Aorta (tissue), 5 donors: ENCODE data around the gene PLCD1. TPM values are rescaled to one million over a fixed set of nuclear protein-coding genes. Genes with fewer than 3 reads are reported as not detected.
A peak's percentile ranks its signal among the peaks of the same experiment; 100 is the strongest.
"Not testable (repeated sequence)": the region's sequence is repeated elsewhere in the genome, so short reads cannot be mapped to it uniquely, and the experiment has no call there.

ENCODE experiments used
- ATAC-seq: fragments of 200-7000 bp; cut with Tn5 transposase; one replicate; pipeline ENCODE4 v1.9.1; 2022; ENCODE audit warnings: moderate library complexity; ENCODE audit not compliant: low FRiP score
- DNase-seq, 2 donors: peaks; one replicate each; pipeline ENCODE4 v3.0.0-alpha.2; 2020
- H3K27ac ChIP-seq, 2 donors: one replicate each; pipeline ENCODE4 v1.5.1; 2013; ENCODE audit warnings: low read length in 2 of 2, mild to moderate bottlenecking in 2 of 2, moderate library complexity in 2 of 2, control low read depth in 1 of 2, inconsistent platforms in 1 of 2, low read depth in 1 of 2
- H3K27me3 ChIP-seq, 2 donors: one replicate each; pipeline ENCODE4 v1.6.1; 2013; ENCODE audit warnings: control low read depth in 1 of 2, low read length in 1 of 2, mild to moderate bottlenecking in 1 of 2, moderate library complexity in 1 of 2; ENCODE audit not compliant: insufficient read depth in 2 of 2, control insufficient read depth in 1 of 2
- H3K36me3 ChIP-seq, 2 donors: one replicate each; pipeline ENCODE4 v1.6.1; 2013; ENCODE audit warnings: control low read depth in 1 of 2, low read length in 1 of 2, mild to moderate bottlenecking in 1 of 2; ENCODE audit not compliant: insufficient read depth in 2 of 2, control insufficient read depth in 1 of 2
- H3K4me1 ChIP-seq, 2 donors: one replicate each; pipeline ENCODE4 v1.6.1; 2013; ENCODE audit warnings: low read length in 2 of 2, control low read depth in 1 of 2, mild to moderate bottlenecking in 1 of 2, moderate library complexity in 1 of 2; ENCODE audit not compliant: insufficient read depth in 2 of 2, control insufficient read depth in 1 of 2
- H3K4me3 ChIP-seq, 2 donors: one replicate each; pipeline ENCODE4 v1.5.1; 2013; ENCODE audit warnings: low read length in 2 of 2, control low read depth in 1 of 2, mild to moderate bottlenecking in 1 of 2
- H3K9me3 ChIP-seq: one replicate; pipeline ENCODE4 v1.6.1; 2013; ENCODE audit warnings: mild to moderate bottlenecking, low read length; ENCODE audit not compliant: control insufficient read depth
- WGBS, 2 donors: extraction: QIAGEN DNeasy Blood & Tissue Kit; methylation state at CpG; one replicate each; pipeline ENCODE4 v1.1.7; 2013; 5-methylcytosine and 5-hydroxymethylcytosine counted together
- intact Hi-C, 2 donors: fragments of 100-400 bp; cut with DNase I; formaldehyde crosslinking; loops; one replicate each; pipeline versions ENCODE4 v1.14.2 to v1.15.0; 2022
- polyA plus RNA-seq, 2 donors: library from polyadenylated mRNA; stranded (reverse); fragments of 200-250 nt; gene quantifications; one replicate each; pipeline ENCODE4 v1.2.3, GENCODE V29; 2013
- total RNA-seq, 2 donors: library from RNA; stranded (reverse); fragmentation: NEBNext Ultra II Directional; extraction: Animal tissue kit (Norgen Biotek cat#: 25700); gene quantifications; one replicate each; pipeline ENCODE4 v1.2.1, GENCODE V29; 2021
- donor health status: healthy with polysubstance abuse.
- donor health status: Bipolar disorder and iron deficiency.
- donor health status: DM: no; HTN: no; CAD: no.
- donor health status: DM: no; HTN: no; CAD: no.
- donor health status: DM: yes; HTN: yes; CAD: no.

The PLCD1 gene
- total and polyA plus RNA-seq, 4 donors = 30.8 to 59.7 (median 45.4) TPM

GRCh38 chr3:37990527-37990926, 38.9 kb downstream of the PLCD1 start, which contains the start of gene VILL:
Gene VILL (plus strand): TSS chr3:37990786. CDS start chr3:37993673, 2,887 bp downstream.
- H3K27ac ChIP-seq = no peak within 1 kb of the TSS
- no peak for ATAC-seq
- intact Hi-C loops = no loop called here
- H3K27me3 ChIP-seq = no peaks in the 10 kb centered on the region
- H3K9me3 ChIP-seq = no peaks in the 10 kb centered on the region
- no peaks in the 10 kb centered on the region for H3K36me3 ChIP-seq
- H3K4me1 ChIP-seq = no peaks in the 10 kb centered on the region
- DNase-seq = peak in 1 of 2 donors; percentile 71
- whole genome bisulfite sequencing, 2 donors = 81 to 82% methylated on average over 10 of the region's 10 CpGs
- no peak within 1 kb of the TSS for H3K4me3 ChIP-seq

GRCh38 chr3:37989821-37990480, 39.5 kb downstream of the PLCD1 start:
- H3K9me3 ChIP-seq = no peaks in the 10 kb centered on the region
- DNase-seq = peak in 1 of 2 donors; percentile 32
- 92 to 96% methylated on average over 7 of the region's 7 CpGs for WGBS, 2 donors
- H3K4me3 ChIP-seq = no peak overlapping the region
- H3K27ac ChIP-seq = no peak overlapping the region
- no peaks in the 10 kb centered on the region for H3K27me3 ChIP-seq
- no peaks in the 10 kb centered on the region for H3K36me3 ChIP-seq
- intact Hi-C loops = no loop called here
- ATAC-seq = no peak
- no peaks in the 10 kb centered on the region for H3K4me1 ChIP-seq

- intact Hi-C loops = no loop called here
- Histone ChIP-seq H3K27ac (no peak overlapping the region), H3K36me3 (no peaks in the 10 kb centered on the region), H3K27me3 (no peaks in the 10 kb centered on the region), H3K9me3 (no peaks in the 10 kb centered on the region), H3K4me1 (no peaks in the 10 kb centered on the region), H3K4me3 (no peak overlapping the region)
- DNase-seq = peak in 1 of 2 donors; percentile 34
- WGBS, 2 donors = 86 to 88% methylated on average over 15 of the region's 15 CpGs
- ATAC-seq = no peak
Observed at GRCh38 chr3:37988931-37989525, 40.4 kb downstream of the PLCD1 start.

- WGBS, 2 donors = 94% methylated on average over 10 of the region's 10 CpGs
- H3K36me3 ChIP-seq, ATAC-seq, H3K4me1 ChIP-seq, DNase-seq, H3K27ac ChIP-seq, H3K4me3 ChIP-seq, H3K27me3 ChIP-seq, intact Hi-C loops, H3K9me3 ChIP-seq: not testable (repeated sequence)
Observed at GRCh38 chr3:37988376-37988775, 41.1 kb downstream of the PLCD1 start.

GRCh38 chr3:37987751-37988179, 41.7 kb downstream of the PLCD1 start:
- Histone ChIP-seq H3K9me3 (no peaks in the 10 kb centered on the region), H3K4me3 (no peak overlapping the region), H3K27ac (no peak overlapping the region), H3K36me3 (peaks cover 0 to 2% of the 10 kb centered on the region in 2 donors), H3K27me3 (no peaks in the 10 kb centered on the region), H3K4me1 (no peaks in the 10 kb centered on the region)
- DNase-seq (peak in 1 of 2 donors; percentile 55), ATAC-seq (no peak)
- intact Hi-C loops = no loop called here
- whole genome bisulfite sequencing, 2 donors = 87 to 92% methylated on average over 7 of the region's 7 CpGs

- H3K27me3 ChIP-seq = no peaks in the 10 kb centered on the region
- intact Hi-C loops = no loop called here
- no peaks in the 10 kb centered on the region for H3K9me3 ChIP-seq
- peaks cover 0 to 2% of the 10 kb centered on the region in 2 donors for H3K36me3 ChIP-seq
- 83 to 87% methylated on average over 2 of the region's 2 CpGs for WGBS, 2 donors
- H3K27ac ChIP-seq = no peak overlapping the region
- no peak overlapping the region for H3K4me3 ChIP-seq
- ATAC-seq (no peak), DNase-seq (peak in 1 of 2 donors; percentile 75)
- H3K4me1 ChIP-seq = no peaks in the 10 kb centered on the region
Observed at GRCh38 chr3:37987315-37987697, 42.1 kb downstream of the PLCD1 start.

- no peak for ATAC-seq
- Histone ChIP-seq H3K27me3 (no peaks in the 10 kb centered on the region), H3K9me3 (no peaks in the 10 kb centered on the region), H3K27ac (no peak overlapping the region), H3K36me3 (peaks cover 3% of the 10 kb centered on the region in 2 donors), H3K4me1 (no peaks in the 10 kb centered on the region), H3K4me3 (no peak overlapping the region)
- intact Hi-C loops = no loop called here
- 82 to 87% methylated on average over 12 of the region's 12 CpGs for WGBS, 2 donors
- DNase-seq = peak in 1 of 2 donors; percentile 62
Observed at GRCh38 chr3:37986479-37987314, 42.7 kb downstream of the PLCD1 start.

- no peak for ATAC-seq
- WGBS, 2 donors = 49 to 55% methylated on average over 8 of the region's 8 CpGs
- H3K4me1 ChIP-seq = no peaks in the 10 kb centered on the region
- intact Hi-C loops = no loop called here
- no peak overlapping the region for H3K4me3 ChIP-seq
- no peaks in the 10 kb centered on the region for H3K27me3 ChIP-seq
- H3K36me3 ChIP-seq = peaks cover 3 to 4% of the 10 kb centered on the region in 2 donors
- no peaks in the 10 kb centered on the region for H3K9me3 ChIP-seq
- no peak overlapping the region for H3K27ac ChIP-seq
- peak in 1 of 2 donors; percentile 41 for DNase-seq
Observed at GRCh38 chr3:37985637-37986320, 43.7 kb downstream of the PLCD1 start.
